Adrenal gland (tissue), 12 donors: ENCODE data around the gene CDKAL1. TPM values are rescaled to one million over a fixed set of nuclear protein-coding genes. Genes with fewer than 3 reads are reported as not detected.
"Not testable (repeated sequence)": the region's sequence is repeated elsewhere in the genome, so short reads cannot be mapped to it uniquely, and the experiment has no call there.

Experiments
- DNase-seq, 7 donors: peaks; one replicate each; pipeline ENCODE4 v3.0.0-alpha.2; 2019 to 2020
- H3K27ac ChIP-seq, 5 donors: fragments of 200-600 bp; sonication (generic) in 4 of 5; 1 replicate in 3 of 5; 2 replicates in 2 of 5; pipeline versions ENCODE4 v1.5.1 to v1.8.0; 2016 to 2020; ENCODE audit warnings: mild to moderate bottlenecking in 1 of 5
- H3K27me3 ChIP-seq: fragments of 200-600 bp; 2 replicates; pipeline ENCODE4 v1.8.0; 2021
- H3K36me3 ChIP-seq, 2 donors: fragments of 200-600 bp; replicated peaks in 1 of 2; 1 replicate in 1 of 2; 2 replicates in 1 of 2; pipeline versions ENCODE4 v1.5.1 to v1.8.0; 2018 to 2022
- H3K4me1 ChIP-seq, 2 donors: fragments of 200-600 bp; replicated peaks in 1 of 2; 1 replicate in 1 of 2; 2 replicates in 1 of 2; pipeline versions ENCODE4 v1.5.1 to v1.8.0; 2018 to 2021
- H3K4me3 ChIP-seq, 4 donors: fragments of 200-600 bp; sonication (generic) in 3 of 4; one replicate each; pipeline ENCODE4 v1.5.1; 2016 to 2018
- H3K9me3 ChIP-seq, 3 donors: fragments of 200-600 bp; sonication (generic) in 1 of 3; replicated peaks in 1 of 3; 1 replicate in 2 of 3; 2 replicates in 1 of 3; pipeline versions ENCODE4 v1.5.1 to v1.8.0; 2016 to 2021
- POLR2A ChIP-seq, 2 donors: fragments of 450-650 bp; IDR thresholded peaks; one replicate each; pipeline ENCODE4 v1.6.1; 2017; ENCODE audit warnings: antibody characterized with exemption in 2 of 2, mild to moderate bottlenecking in 2 of 2, moderate library complexity in 1 of 2
- WGBS, 4 donors: extraction: QIAGEN DNeasy Blood & Tissue Kit in 2 of 4; methylation state at CpG; one replicate each; pipeline versions ENCODE4 v1.1.5 to v1.1.7; 2013 to 2017; 5-methylcytosine and 5-hydroxymethylcytosine counted together
- intact Hi-C, 2 donors: fragments of 100-400 bp; cut with DNase I; formaldehyde crosslinking; loops; one replicate each; pipeline versions ENCODE4 v1.14.1 to v1.15.0; 2022 to 2023
- polyA plus RNA-seq, 3 donors: library from polyadenylated mRNA; stranded (reverse); fragments of 200-250 nt in 2 of 3; fragments of 350-450 nt in 1 of 3; fragmentation: Illumina TruSeq in 1 of 3; extraction: RNeasy Lipid Tissue Mini Kit (QIAGEN cat#74804) in 1 of 3; gene quantifications; one replicate each; pipeline ENCODE4 v1.2.3, GENCODE V29; 2013 to 2014
- total RNA-seq, 9 donors: library from RNA; depleted of rRNA in 4 of 9; stranded (reverse); fragments of >200 nt in 4 of 9; fragments of 120-200 nt in 1 of 9; fragmentation: NEBNext Ultra II Directional in 1 of 9; extraction: Animal tissue kit (Norgen Biotek cat#: 25700) in 1 of 9; gene quantifications; one replicate each; pipeline versions ENCODE4 v1.1.0 to v1.2.4, GENCODE V29; 2013 to 2023
- TF ChIP-seq, protein P1 (sequence below), 6 experiments: fragments of 450-650 bp in 4 of 6; fragments of 200-600 bp in 2 of 6; sonication (generic) in 1 of 6; IDR thresholded peaks; 1 replicate in 5 of 6; 2 replicates in 1 of 6; pipeline versions ENCODE4 v1.5.1 to v1.8.0; 2016 to 2021; ENCODE audit warnings: antibody characterized with exemption in 6 of 6, mild to moderate bottlenecking in 2 of 6, moderate library complexity in 1 of 6
- donor health status: healthy with polysubstance abuse.
- donor health status: Bipolar disorder and iron deficiency.
- donor health status: DM: yes; HTN: yes; CAD: no.
- donor health status: DM: no; HTN: no; CAD: no.
- donor health status: DM: no; HTN: no; CAD: no.
- donor health status: DM: yes; HTN: yes; CAD: no.

The CDKAL1 gene
- total and polyA plus RNA-seq, 12 donors: 3.9 to 21.1 (median 10.6) TPM

DNA sequence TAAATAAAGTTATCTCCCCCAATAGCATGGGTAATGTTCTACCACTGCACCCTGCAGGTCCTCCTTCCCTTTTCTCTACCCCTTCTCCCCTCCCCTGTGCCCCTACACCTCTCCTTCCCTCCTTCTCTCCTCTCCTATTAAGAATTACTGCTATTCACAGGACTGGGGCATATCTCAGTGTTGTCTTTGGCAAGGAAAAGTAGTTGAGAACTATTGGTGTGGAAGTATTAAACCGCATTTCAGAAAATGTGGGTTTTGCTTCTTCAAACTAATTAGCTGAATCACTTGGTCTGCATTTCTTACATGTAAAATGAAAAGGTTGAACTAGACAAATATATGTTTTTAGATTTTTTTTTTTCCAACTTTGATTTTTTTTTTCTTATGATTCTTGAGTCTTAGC, 296.3 kb downstream of the CDKAL1 start:
- no peak for TF ChIP-seq POLR2A (IDR thresholded peaks at IDR 0.05)
- TF ChIP-seq, protein P1, sequence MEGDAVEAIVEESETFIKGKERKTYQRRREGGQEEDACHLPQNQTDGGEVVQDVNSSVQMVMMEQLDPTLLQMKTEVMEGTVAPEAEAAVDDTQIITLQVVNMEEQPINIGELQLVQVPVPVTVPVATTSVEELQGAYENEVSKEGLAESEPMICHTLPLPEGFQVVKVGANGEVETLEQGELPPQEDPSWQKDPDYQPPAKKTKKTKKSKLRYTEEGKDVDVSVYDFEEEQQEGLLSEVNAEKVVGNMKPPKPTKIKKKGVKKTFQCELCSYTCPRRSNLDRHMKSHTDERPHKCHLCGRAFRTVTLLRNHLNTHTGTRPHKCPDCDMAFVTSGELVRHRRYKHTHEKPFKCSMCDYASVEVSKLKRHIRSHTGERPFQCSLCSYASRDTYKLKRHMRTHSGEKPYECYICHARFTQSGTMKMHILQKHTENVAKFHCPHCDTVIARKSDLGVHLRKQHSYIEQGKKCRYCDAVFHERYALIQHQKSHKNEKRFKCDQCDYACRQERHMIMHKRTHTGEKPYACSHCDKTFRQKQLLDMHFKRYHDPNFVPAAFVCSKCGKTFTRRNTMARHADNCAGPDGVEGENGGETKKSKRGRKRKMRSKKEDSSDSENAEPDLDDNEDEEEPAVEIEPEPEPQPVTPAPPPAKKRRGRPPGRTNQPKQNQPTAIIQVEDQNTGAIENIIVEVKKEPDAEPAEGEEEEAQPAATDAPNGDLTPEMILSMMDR (IDR thresholded peaks at IDR 0.05): no peak
- no peak for DNase-seq
- intact Hi-C loops: no loop called here
- Histone ChIP-seq H3K36me3 (no peaks in the 10 kb centered on the region), H3K4me1 (peaks cover 5 to 15% of the 10 kb centered on the region in 2 donors), H3K9me3 (no peaks in the 10 kb centered on the region), H3K27ac (no peak overlapping the region), H3K4me3 (no peak overlapping the region), H3K27me3 (no peaks in the 10 kb centered on the region)
- 86 to 100% (median 90%) methylated on average over 1 of the region's 1 CpG for WGBS, 4 donors

- H3K36me3 ChIP-seq, DNase-seq, H3K4me3 ChIP-seq, intact Hi-C loops, H3K9me3 ChIP-seq, H3K27me3 ChIP-seq, H3K4me1 ChIP-seq, H3K27ac ChIP-seq: not testable (repeated sequence)
- WGBS, 4 donors: 94 to 99% (median 97%) methylated on average over 7 of the region's 7 CpGs
These were observed 297.0 kb downstream of the CDKAL1 start for GRCh38 chr6:20831251-20831650.

GRCh38 chr6:20833881-20834515, 299.7 kb downstream of the CDKAL1 start:
- no peak for DNase-seq
- WGBS, 4 donors: 80 to 83% (median 81%) methylated on average over 8 of the region's 8 CpGs
- intact Hi-C loops: no loop called here
- Histone ChIP-seq H3K4me1 (no peaks in the 10 kb centered on the region), H3K27ac (no peak overlapping the region), H3K4me3 (no peak overlapping the region), H3K36me3 (no peaks in the 10 kb centered on the region), H3K9me3 (no peaks in the 10 kb centered on the region), H3K27me3 (no peaks in the 10 kb centered on the region)
- TF ChIP-seq, protein P1 (IDR thresholded peaks at IDR 0.05): no peak
- TF ChIP-seq POLR2A (IDR thresholded peaks at IDR 0.05): no peak

DNA sequence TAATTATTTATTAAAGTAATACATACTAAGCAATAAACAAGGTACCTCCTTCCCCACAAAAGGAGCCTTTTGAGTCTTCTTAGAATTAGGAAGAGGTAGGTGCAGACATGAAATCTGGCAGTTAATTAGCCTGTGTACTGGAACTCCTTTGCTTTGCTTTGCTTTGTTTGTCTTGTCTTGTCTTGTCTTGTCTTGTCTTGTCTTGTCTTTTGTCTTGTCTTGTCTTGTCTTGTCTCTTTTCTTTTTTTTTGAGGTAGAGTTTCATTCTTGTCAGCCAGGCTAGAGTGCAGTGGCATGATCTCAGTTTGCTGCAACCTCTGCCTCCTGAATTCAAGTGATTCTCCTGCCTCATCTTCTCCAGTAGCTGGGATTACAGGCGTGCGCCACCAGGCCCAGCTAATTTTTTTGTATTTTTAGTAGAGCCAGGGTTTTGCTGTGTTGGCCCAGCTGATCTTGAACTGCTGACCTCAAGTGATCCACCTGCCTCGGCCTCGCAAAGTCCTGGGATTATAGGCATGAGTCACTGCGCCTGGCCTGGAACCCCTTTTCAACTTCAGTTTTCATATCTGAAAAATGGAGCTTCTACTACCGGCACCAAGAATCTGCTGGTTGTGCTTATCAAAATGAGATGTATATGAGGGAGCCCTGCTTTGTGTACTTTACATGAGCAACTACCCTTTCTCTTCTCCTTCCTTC, 301.2 kb downstream of the CDKAL1 start:
- intact Hi-C loops: no loop called here
- TF ChIP-seq, protein P1 (IDR thresholded peaks at IDR 0.05): no peak
- no peak for TF ChIP-seq POLR2A (IDR thresholded peaks at IDR 0.05)
- no peaks in the 10 kb centered on the region for H3K4me1 ChIP-seq
- H3K36me3 ChIP-seq: no peaks in the 10 kb centered on the region
- DNase-seq: no peak
- WGBS, 4 donors: 95 to 98% (median 96%) methylated on average over 6 of the region's 6 CpGs
- H3K27me3 ChIP-seq: no peaks in the 10 kb centered on the region
- H3K9me3 ChIP-seq: no peaks in the 10 kb centered on the region
- no peak overlapping the region for H3K4me3 ChIP-seq
- H3K27ac ChIP-seq: no peak overlapping the region

- 87 to 94% (median 92%) methylated on average over 2 of the region's 2 CpGs for WGBS, 4 donors
- no peak for DNase-seq
- TF ChIP-seq POLR2A (IDR thresholded peaks at IDR 0.05): no peak
- TF ChIP-seq, protein P1 (IDR thresholded peaks at IDR 0.05): no peak
- Histone ChIP-seq H3K9me3 (no peaks in the 10 kb centered on the region), H3K4me1 (no peaks in the 10 kb centered on the region), H3K27me3 (no peaks in the 10 kb centered on the region), H3K27ac (no peak overlapping the region), H3K36me3 (no peaks in the 10 kb centered on the region), H3K4me3 (no peak overlapping the region)
- intact Hi-C loops: no loop called here
These were observed 302.9 kb downstream of the CDKAL1 start for GRCh38 chr6:20837189-20837588.
